Fibroblast of lung (primary cell): ENCODE results near the gene FYB2. TPM values are rescaled to one million over a fixed set of nuclear protein-coding genes. Genes with fewer than 3 reads are reported as not detected.

Experiments
- DNase-seq, 2 donors: peaks; one replicate each; pipeline versions ENCODE4 v3.0.0 to v3.0.0-alpha.2; 2010; ENCODE audit warnings: low read depth in 2 of 2
- H2AFZ ChIP-seq: 2 replicates; pipeline ENCODE4 v1.5.1; 2012; ENCODE audit warnings: low read length, control low read depth, inconsistent platforms
- H3K27ac ChIP-seq: 2 replicates; pipeline ENCODE4 v1.5.1; 2011; ENCODE audit warnings: low read length, control low read depth; ENCODE audit not compliant: insufficient read depth
- H3K27me3 ChIP-seq: 2 replicates; pipeline ENCODE4 v1.5.1; 2011; ENCODE audit warnings: mild to moderate bottlenecking, low read length; ENCODE audit not compliant: control insufficient read depth, insufficient read depth
- H3K36me3 ChIP-seq: 2 replicates; pipeline ENCODE4 v1.5.1; 2011; ENCODE audit warnings: low read length; ENCODE audit not compliant: control insufficient read depth, insufficient read depth
- H3K4me1 ChIP-seq: 2 replicates; pipeline ENCODE4 v1.5.1; 2011; ENCODE audit warnings: low read length; ENCODE audit not compliant: control insufficient read depth, insufficient read depth; ENCODE audit errors: extremely low read depth
- H3K4me2 ChIP-seq: 2 replicates; pipeline ENCODE4 v1.5.1; 2011; ENCODE audit warnings: low read length, control low read depth; ENCODE audit not compliant: insufficient read depth; ENCODE audit errors: extremely low read depth
- H3K4me3 ChIP-seq, 4 experiments: fragments of 200-600 bp in 1 of 4; sonication (generic) in 1 of 4; replicated peaks in 1 of 4; 2 replicates each; pipeline ENCODE4 v1.5.1; 2011 to 2016; ENCODE audit warnings: low read length in 4 of 4, low read depth in 3 of 4, mild to moderate bottlenecking in 3 of 4, control low read depth in 2 of 4, inconsistent platforms in 1 of 4, mixed read lengths in 1 of 4; ENCODE audit not compliant: insufficient read depth in 1 of 4; ENCODE audit errors: control extremely low read depth in 1 of 4
- H3K79me2 ChIP-seq: 2 replicates; pipeline ENCODE4 v1.5.1; 2012; ENCODE audit warnings: mild to moderate bottlenecking, low read length, inconsistent platforms; ENCODE audit not compliant: control insufficient read depth, insufficient read depth
- H3K9ac ChIP-seq: 2 replicates; pipeline ENCODE4 v1.5.1; 2011; ENCODE audit warnings: mild to moderate bottlenecking, low read length, control low read depth; ENCODE audit not compliant: insufficient read depth
- H3K9me3 ChIP-seq: 2 replicates; pipeline ENCODE4 v1.5.1; 2012; ENCODE audit warnings: low read depth, low read length; ENCODE audit not compliant: control insufficient read depth, insufficient read depth
- H4K20me1 ChIP-seq: 2 replicates; pipeline ENCODE4 v1.5.1; 2011; ENCODE audit warnings: low read length; ENCODE audit not compliant: control insufficient read depth, insufficient read depth; ENCODE audit errors: extremely low read depth
- EZH2 ChIP-seq: IDR thresholded peaks from 2 replicates; pipeline ENCODE4 v1.5.1; 2012; ENCODE audit warnings: low read length, control low read depth, mild to moderate bottlenecking; ENCODE audit errors: missing control alignments
- polyA plus RNA-seq, 2 donors: library from polyadenylated mRNA; depleted of rRNA in 1 of 2; stranded (reverse) in 1 of 2; unstranded in 1 of 2; fragments of >200 nt; gene quantifications; 2 replicates each; pipeline ENCODE4 v1.2.1, GENCODE V29; 2011 to 2012; ENCODE audit warnings: missing spikeins in 1 of 2
- total RNA-seq: library from RNA; depleted of rRNA; stranded (reverse); fragments of >200 nt; gene quantifications from 2 replicates; pipeline ENCODE4 v1.2.1, GENCODE V29; 2014
- TF ChIP-seq, protein P1 (sequence below), 2 donors: IDR thresholded peaks in 1 of 2; conservative IDR thresholded peaks in 1 of 2; 1 replicate in 1 of 2; 2 replicates in 1 of 2; pipeline ENCODE4 v1.5.1; 2011 to 2012; ENCODE audit warnings: low read length in 2 of 2, control low read depth in 1 of 2, inconsistent platforms in 1 of 2, low read depth in 1 of 2, mild to moderate bottlenecking in 1 of 2

The FYB2 gene
- total and polyA plus RNA-seq, 2 donors (not counting 1 experiment from before 2014, with no cell fraction given) = not detected

GRCh38 chr1:56745231-56745630 is 74.0 kb downstream of the FYB2 start:
- Histone ChIP-seq H3K4me1 (no peaks in the 10 kb centered on the region), H3K36me3 (no peaks in the 10 kb centered on the region), H3K27ac (no peak overlapping the region), H3K9me3 (no peaks in the 10 kb centered on the region), H3K4me3 (no peak overlapping the region), H4K20me1 (no peaks in the 10 kb centered on the region), H2AFZ (no peak overlapping the region), H3K4me2 (no peak overlapping the region), H3K27me3 (no peaks in the 10 kb centered on the region), H3K9ac (no peak overlapping the region), H3K79me2 (no peaks in the 10 kb centered on the region)
- no peak for TF ChIP-seq EZH2
- TF ChIP-seq, protein P1, sequence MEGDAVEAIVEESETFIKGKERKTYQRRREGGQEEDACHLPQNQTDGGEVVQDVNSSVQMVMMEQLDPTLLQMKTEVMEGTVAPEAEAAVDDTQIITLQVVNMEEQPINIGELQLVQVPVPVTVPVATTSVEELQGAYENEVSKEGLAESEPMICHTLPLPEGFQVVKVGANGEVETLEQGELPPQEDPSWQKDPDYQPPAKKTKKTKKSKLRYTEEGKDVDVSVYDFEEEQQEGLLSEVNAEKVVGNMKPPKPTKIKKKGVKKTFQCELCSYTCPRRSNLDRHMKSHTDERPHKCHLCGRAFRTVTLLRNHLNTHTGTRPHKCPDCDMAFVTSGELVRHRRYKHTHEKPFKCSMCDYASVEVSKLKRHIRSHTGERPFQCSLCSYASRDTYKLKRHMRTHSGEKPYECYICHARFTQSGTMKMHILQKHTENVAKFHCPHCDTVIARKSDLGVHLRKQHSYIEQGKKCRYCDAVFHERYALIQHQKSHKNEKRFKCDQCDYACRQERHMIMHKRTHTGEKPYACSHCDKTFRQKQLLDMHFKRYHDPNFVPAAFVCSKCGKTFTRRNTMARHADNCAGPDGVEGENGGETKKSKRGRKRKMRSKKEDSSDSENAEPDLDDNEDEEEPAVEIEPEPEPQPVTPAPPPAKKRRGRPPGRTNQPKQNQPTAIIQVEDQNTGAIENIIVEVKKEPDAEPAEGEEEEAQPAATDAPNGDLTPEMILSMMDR (conservative IDR thresholded peaks at IDR 0.05 in 1 of 2, IDR thresholded peaks at IDR 0.05 in 1 of 2; ENCODE audit: low read depth in 1 of 2, low read length in 2 of 2) = no peak
- no peak for DNase-seq

GRCh38 chr1:56728964-56729363 is 90.2 kb downstream of the FYB2 start:
- no peak overlapping the region for H3K9ac ChIP-seq
- no peaks in the 10 kb centered on the region for H3K79me2 ChIP-seq
- no peaks in the 10 kb centered on the region for H3K36me3 ChIP-seq
- no peaks in the 10 kb centered on the region for H3K4me1 ChIP-seq
- DNase-seq = no peak
- no peaks in the 10 kb centered on the region for H3K27me3 ChIP-seq
- no peaks in the 10 kb centered on the region for H3K9me3 ChIP-seq
- no peak overlapping the region for H3K4me3 ChIP-seq
- no peaks in the 10 kb centered on the region for H4K20me1 ChIP-seq
- H3K27ac ChIP-seq = no peak overlapping the region
- no peak overlapping the region for H2AFZ ChIP-seq
- H3K4me2 ChIP-seq = no peak overlapping the region
- no peak for TF ChIP-seq EZH2
- TF ChIP-seq, protein P1 (conservative IDR thresholded peaks at IDR 0.05 in 1 of 2, IDR thresholded peaks at IDR 0.05 in 1 of 2; ENCODE audit: low read depth in 1 of 2, low read length in 2 of 2) = no peak

DNA sequence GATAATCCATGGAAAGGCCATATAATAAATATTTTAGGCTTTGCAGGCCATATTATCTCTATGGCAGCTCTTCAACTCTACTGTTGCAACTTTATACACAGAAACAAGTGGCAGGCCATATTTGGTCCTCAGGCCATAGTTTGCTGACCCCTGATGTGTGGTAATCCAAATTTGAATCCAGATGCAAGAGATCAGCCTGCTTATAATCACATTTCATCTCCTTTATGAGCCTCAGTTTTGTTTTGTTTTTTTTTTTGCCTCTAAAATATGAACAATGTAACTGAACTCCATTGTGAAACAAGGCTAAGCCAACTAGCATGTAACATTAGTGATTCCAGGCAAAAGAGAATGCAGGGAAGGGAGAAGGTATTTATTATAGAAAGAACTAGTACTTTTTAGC is 92.5 kb downstream of the FYB2 start:
- H4K20me1 ChIP-seq = no peaks in the 10 kb centered on the region
- H3K9ac ChIP-seq = no peak overlapping the region
- H3K4me3 ChIP-seq = no peak overlapping the region
- H3K27ac ChIP-seq = no peak overlapping the region
- H3K79me2 ChIP-seq = no peaks in the 10 kb centered on the region
- DNase-seq = peak in 1 of 2 donors; percentile 44
- H3K27me3 ChIP-seq = no peaks in the 10 kb centered on the region
- no peak overlapping the region for H2AFZ ChIP-seq
- no peaks in the 10 kb centered on the region for H3K9me3 ChIP-seq
- TF ChIP-seq EZH2 = no peak
- TF ChIP-seq, protein P1 (conservative IDR thresholded peaks at IDR 0.05 in 1 of 2, IDR thresholded peaks at IDR 0.05 in 1 of 2; ENCODE audit: low read depth in 1 of 2, low read length in 2 of 2) = no peak
- no peak overlapping the region for H3K4me2 ChIP-seq
- H3K36me3 ChIP-seq = no peaks in the 10 kb centered on the region
- H3K4me1 ChIP-seq = no peaks in the 10 kb centered on the region
